Stromal cell of bone marrow (primary cell): ENCODE results near the gene WBP2.

Experiments used
- DNase-seq: peaks from one replicate; pipeline ENCODE4 v3.0.0-alpha.2; 2012; ENCODE audit warnings: low read depth

Gene WBP2

DNA sequence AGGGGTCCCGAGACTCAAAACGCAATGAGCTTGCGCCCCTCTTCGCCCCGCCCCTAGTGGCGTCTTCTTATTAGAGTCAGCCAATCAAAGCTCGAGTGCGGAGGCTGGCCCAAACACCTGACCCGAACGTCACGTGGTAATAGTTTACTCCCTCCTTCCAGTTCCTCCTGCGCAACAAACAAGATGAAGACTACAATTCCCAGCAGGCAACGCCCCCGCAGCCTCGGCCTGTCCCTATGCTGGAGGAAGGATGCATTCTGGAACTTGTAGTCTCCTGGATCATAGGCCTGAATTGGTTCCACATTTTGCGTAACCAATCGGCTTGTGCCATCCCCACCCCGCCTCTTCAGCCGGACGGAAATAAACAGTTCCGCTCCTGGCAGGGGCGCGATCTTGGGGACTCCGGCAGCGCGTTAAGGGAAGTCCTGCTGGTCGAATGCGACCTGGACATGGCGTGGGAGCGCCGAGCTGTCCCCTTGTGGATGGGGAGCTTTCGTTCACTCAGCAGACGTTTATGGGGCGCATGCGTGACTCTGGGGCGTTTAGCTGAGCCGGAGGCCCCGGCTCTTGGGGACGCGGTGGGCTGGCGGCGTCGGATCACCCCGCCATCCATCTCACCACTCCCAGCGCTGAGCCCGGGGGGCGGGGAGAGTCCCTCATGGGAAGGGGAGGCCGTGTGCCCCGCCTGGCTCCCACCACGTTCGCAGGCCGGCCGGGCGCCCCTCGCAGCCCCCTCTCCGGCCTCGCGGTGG is at the start of gene WBP2:
WBP2 (minus strand) TSS at position 26 of the 752 bp plus-strand sequence. CDS start 38 bp downstream, outside the sequence.
- DNase-seq, result peak; percentile 100

- DNase-seq, result no peak
Observed at GRCh38 chr17:75902406-75902805, 47.3 kb upstream of the WBP2 start.

GRCh38 chr17:75901727-75902126 is 46.6 kb upstream of the WBP2 start:
- no peak for DNase-seq

DNA sequence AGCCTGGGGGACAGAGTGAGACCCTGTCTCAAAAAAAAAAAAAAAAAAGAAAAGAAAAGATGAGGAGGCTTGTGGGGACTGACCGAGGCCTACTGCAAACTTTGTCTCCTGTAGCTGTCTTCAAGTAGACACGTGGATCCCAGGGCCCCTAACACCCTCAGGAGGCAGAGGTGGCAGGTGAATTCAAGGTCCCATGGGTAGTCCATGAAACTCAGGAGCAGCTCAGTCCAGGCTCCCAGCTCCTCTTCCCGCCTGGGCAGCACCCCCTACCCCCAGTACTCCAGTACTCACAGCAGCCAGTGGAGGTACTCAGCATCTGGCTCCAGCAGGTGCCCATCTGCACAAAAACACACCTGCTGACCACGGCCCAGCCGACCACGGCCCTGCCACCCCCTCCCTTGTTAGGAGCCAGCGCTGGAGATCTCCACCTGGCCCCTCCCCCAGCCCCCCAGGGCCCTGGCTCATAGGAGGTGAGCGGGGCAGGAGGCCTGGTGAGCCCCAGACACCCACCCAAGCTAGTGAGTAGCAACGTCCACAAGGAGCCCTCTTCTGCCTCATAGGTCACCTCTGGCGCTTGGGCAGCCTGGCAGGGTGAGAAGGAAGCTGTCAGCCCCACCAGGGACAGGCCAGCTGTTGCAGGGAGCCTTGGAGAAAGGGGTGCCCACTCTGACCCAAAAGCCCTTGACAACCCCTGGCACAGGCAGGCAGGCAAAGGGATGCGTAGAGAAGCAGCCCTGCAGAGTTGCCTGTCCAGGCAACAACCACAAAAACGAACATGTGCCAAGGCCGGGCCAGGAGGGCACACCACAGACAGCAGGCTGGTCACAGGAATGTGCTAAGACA is 45.8 kb upstream of the WBP2 start:
- no peak for DNase-seq

DNA sequence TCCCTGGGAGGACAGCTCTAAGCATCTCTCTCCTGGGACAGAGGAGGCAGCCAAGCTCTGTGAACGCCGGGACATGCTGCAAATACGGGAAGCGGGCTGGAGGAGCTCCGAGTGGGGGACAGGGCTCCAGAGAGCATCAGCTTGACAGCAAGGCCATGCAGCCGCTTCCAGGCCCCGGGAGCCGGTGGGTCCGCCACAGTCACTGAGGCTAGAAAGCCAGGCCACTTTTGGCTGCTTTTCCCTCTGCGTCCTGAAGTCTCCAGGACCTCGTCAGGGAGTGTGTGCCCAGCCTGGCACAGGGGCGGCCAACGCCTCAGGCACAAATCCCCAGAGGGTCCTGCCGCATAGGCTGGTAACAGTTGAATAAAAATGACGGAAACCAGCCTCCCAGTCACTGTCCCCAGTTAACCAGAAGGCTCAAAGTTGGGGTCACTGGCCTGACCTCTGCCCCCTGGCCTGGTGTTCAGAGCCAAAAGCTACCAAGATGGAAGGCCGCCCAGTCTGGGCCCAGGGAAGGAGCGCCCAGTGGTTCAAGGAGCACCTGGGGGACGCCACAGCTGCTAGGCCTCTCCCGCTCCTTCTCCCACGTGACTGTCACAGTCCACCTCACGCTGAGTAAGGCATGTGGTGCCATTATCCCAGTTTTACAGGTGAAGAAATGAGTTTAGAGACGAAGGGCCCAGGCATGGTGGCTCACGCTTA is 44.8 kb upstream of the WBP2 start:
- DNase-seq, result no peak

GRCh38 chr17:75899353-75899752 is 44.2 kb upstream of the WBP2 start:
- no peak for DNase-seq

DNA sequence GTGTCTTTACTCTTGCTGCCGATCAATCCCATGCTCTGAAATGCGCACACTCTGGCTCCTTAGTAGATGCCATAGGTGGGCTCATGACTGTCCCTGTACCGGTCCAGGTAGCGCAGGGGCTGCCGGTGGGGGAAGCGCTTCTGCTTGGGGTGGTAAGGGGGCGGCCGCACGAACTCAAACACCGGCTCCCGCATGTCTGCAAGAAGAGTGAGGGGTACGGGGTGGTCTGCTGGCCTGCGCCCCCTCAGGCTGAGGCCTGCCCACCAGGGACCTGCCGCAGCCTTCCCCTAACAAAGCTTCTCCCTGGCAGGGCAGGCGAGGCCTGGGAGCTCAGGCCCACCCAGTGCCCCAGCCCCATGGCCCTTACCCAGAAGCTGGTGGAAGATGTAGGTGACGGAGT is 43.7 kb upstream of the WBP2 start:
- DNase-seq, result no peak

DNA sequence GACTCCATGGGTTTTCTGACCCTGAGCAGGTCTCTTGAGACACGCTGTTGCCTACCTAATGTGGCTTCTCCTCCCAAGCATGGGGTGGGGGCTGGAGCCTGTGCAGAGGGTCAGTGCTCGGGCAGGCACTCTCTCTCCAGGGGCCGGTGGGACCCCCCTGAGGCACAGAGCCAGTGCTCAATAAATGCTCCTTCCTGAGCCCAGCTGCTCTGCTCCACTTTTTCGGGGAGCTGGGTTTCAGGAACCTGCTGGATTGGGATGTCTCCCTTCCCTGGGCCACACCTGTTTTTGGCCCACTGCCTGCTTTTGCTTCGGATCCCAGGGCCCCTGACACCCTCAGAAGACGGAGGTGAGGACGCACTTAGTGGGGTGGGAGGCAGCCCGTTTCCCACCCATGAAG is 42.9 kb upstream of the WBP2 start:
- DNase-seq, result no peak

DNA sequence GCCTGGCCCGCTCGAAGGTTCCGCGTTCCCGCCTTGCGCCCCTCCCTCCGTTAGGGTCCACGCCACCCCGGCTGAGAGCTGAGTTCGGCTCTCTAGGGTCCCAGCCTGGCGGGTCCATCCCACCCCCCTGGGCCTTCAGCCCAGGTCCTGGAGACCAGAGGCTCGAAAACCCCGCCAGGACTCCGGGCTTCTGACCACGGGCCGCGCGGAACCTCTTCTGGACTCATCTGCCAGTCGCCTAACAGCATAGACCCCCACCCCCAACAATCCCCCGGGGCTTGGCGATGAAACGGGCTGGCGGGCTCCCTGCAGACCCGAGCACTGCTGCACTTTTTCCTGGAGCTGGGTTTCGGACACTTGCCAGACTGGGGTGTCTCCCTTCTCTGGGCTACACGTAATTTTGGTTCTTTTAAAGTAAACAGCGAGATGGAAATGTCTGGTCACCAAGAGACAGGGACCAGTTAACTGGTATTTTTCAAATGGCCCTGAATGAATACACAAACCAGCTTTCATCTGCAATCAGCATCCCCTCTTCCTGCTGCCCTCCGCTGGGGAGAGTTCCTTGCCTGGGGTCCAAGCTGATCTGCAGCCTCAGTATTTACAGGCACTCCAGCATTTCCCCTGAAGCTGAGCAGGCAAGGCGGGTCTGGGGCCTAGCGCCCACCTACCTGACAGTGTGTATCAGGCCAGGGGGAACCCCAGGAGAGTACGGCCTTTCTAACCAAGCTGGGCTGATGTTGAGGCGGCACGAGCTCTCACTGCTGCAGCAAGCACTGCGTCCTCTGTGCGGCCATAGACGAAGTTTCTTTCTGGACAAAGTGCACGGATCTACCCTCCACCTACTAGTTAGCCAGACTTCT is 42.3 kb upstream of the WBP2 start:
- no peak for DNase-seq

DNA sequence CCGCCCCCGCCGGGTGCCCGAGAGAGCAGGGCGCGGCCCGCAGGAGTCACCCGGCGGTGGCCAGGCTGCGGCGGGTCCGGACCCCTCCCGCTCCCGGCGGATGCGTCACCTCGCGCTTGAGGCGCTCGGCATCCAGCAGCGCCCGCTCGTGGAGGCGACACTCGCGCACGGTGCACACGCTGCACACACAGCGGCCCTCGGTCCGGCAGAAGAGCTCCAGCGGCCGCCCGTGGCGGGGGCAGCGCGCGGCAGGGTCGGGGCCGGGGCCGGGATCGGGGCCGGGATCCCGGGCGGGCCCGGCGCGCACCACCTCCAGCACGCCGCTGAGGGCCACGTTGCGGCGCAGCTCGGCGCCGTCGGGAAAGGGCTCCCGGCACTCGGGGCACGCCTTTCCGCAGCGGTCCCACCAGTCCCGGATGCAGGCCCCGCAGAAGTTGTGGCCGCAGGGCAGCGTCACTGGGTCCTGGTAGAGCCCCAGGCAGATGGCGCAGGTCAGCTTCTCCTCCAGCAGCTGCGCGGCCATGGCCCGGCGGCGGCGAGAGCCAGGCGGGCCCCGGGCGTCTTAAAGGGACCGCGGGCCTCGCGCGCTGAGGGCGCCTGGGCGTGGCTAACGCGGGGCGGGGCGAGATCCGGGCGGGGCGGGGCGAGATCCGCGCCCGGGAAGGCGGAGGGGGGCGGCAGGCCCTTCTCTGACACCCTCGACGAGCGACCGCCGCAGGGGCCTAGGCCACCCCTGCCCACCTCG is 41.5 kb upstream of the WBP2 start, which contains the start of gene TRIM65:
TRIM65 (minus strand) TSS at position 537 of the 745 bp plus-strand sequence; CDS start at position 523, 14 bp downstream.
- no peak for DNase-seq

GRCh38 chr17:75895370-75896155 is 40.4 kb upstream of the WBP2 start:
- DNase-seq, result no peak

- no peak for DNase-seq
Observed at GRCh38 chr17:75894049-75894733, 39.1 kb upstream of the WBP2 start.

DNA sequence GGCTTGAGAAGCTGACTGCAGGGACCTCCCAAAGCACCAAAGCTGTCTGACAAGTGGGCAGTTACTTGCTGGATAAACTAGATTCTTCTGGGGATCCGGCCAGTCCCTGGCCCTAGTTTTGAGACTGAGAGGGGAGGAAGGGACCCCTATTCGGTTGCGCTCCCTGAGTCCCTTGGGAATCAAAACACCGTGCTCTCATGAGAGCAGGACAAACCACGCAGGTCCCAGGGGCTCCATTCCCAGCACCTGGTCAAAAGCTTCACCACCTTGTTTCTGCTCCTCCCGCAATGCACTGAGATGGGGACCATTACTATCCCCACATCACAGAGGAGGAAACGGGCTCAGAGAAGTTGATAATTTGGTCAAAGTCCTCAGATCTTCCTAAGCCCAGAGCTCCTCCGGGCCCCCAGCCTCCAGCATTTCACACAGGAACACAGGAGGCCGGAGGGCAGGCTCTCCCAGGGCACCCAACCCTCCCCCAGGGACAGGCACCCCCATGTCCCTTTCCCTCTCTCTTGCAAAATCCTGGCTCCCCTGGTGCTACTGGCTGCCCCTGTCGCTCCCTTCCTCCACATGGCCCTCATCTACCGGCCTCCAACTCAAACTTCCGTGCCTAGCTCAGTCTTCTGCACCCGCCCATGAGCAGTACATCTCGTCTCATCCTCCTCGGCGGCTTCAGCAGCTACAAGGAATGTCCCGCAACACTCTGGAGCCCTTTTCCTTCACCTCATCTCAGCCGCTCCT is 38.3 kb upstream of the WBP2 start:
- no peak for DNase-seq

DNA sequence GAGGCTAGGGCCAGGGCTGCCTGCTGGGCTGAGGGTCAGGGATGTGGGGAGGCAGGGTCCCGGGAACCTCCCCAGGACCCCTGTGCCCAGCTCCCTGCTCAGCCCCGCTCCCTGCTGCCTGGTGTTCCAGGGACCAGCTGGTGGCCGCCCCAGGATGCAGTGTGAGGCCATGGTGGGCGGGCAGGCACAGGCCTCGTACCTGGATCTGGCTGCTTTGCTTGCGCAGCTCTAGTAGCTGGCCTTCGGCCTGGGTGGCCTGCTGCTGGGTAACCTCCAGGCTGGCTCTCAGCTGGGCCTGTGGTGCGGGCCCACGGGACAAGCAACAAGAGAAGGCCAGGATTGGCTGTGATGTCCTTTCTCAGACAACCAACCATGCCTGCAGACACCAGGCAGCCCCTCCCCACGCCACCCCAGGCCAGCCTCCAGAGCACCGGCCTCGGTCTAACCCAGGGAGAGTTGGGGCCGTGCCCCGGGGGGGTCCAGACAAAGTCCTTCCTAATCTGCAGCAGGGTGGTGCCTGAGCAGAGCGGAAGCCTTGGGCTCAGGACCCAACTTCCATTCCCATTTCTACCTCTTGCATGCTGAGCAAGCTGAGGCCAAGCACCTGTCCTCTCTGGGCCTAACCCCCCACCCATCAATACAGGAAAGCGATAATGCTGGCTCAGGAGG is 37.6 kb upstream of the WBP2 start:
- no peak for DNase-seq

DNA sequence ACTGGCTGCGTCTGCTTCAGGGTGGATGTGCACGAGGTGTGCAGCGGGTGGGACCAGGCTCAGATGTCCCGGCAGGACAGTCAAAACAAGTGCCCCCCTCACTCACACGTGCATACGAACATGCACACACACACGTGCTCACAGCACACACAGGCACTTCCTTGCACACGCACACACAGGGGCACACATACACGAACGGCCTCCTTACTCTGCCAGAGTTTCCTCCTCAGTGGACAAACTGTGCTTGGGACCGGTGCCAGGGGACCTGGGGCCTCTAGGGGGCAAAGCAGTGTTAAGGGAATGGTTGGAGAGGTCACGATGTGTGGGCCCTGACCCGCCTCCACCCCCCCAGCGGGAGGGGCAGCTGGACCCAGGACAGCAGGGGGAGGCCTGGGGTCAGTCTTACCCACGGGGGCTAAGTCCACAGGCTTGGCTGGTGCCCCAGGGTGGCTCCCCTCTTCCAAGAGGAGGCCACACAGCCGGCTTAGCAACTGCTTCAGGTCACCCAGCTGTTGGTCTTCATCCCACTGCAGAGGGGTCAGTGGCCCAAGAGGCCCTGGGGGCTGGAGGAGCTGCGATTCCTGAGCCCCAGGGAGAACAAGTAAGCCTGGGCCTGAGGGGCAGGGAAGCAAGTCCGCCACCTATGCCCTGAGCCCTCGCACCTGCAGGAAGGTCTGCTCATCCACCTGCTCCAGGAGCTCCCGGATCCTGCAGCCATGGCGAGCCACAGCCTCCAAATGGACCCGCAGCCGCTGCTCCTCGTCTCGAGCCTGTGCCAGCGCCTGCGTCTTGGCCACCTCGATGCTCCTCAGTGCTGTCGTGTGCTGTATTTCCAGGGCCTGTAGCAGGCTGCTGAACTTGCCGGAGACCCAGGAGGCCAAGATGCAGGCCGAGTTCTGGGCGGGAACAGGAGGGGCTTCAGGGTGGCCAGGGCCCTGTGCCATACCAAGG is 36.7 kb upstream of the WBP2 start:
- DNase-seq, result no peak

- no peak for DNase-seq
Observed at GRCh38 chr17:75891022-75891604, 36.0 kb upstream of the WBP2 start.

- DNase-seq, result no peak
Observed at GRCh38 chr17:75889454-75889853, 34.3 kb upstream of the WBP2 start.
